ENCODE measurements around the gene CD7. TPM values are rescaled to one million over a fixed set of nuclear protein-coding genes. Genes with fewer than 3 reads are reported as not detected.

The CD7 gene
- total RNA-seq, 1 donor from 2014 or later, result 5.2 TPM

DNA sequence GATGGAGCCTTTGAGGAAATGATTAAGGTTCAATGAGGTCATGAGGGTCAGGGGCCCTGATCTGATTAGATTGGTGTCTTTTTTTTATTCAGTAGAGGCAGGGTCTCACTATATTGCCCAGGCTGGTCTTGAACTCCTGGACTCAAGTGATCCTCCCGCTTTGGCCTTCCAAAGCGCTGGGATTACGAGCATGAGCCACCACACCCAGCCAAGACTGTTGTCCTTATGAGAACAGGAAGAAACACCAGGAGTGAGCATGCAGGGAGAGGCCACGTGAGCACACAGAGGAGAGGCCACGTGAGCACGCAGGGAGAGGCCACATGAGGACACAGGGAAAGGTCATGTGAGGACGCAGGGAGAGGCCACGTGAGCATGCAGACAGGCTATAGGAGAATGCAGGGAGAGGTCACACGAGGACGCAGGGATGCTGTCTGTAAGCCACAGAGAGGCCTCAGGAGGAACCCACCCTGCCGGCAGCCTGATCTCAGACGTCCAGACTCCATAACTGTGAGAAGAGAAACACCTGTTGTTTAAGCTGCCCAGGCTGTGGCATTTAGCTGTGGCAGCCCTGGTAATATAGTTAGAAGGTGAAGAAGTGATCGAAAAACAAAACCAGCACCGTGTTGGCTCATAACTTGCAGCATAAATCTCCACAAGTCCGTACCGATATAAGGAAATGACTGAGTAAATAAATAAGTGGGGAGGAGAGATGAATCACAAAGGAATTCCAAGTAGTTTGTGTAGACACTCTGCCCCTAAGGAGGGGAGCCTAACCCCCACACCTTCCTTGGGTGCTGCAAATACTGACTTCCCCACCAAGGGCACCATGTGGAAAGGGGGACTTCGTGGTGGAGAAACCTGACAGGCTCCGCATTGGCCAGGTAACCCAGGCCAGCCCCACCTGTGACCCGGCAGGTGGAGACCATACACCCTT is 29.3 kb downstream of the CD7 start:
- intact Hi-C loops (cut with DNase I), result no loop called here
- H3K4me1 ChIP-seq, result peaks cover 58% of the 10 kb centered on the region

DNA sequence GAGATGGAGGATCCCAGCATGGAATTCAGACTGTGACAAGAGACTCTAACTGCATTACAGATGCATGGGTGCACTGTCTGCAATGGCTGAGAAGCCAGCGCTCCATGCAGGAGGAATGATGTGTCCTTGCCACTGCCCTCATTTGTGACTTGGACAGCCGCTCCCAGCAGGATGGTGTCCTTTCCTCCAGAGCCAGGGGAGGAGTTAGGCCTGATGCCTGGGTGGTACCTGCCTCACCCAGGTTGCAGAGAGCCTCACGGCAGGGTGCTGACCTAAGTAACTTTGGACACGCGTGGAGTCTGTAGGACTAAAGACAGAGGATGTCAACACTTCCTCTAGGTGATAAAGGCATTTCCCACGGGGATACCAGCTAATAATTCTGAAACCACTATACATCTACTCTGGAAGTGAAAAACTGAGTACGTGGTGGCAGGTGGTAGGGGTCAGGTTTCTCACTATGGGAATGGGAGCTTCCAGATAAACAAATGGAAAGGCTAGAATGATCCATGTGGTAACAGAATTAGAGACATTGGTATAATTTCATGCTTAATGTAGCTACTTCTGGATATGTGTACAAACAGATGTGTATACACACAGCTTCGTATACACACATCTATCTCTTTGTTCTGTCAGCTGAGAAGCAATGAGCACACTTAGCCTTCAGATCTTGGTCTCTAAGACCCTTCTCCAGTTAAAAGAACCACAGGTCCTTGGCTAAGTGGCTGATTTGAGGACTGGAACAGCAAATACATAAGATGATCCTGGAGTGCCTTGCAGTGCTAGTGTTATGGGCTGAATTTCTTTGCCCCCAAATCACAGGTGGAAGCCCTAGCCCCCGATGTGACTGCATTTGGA is 30.2 kb downstream of the CD7 start:
- Histone ChIP-seq H3K4me1 (peaks cover 66% of the 10 kb centered on the region), H3K27me3 (no peaks in the 10 kb centered on the region), H3K9me3 (no peaks in the 10 kb centered on the region), H3K36me3 (no peaks in the 10 kb centered on the region), H3K27ac (peak overlapping the region; percentile 75), H3K4me3 (no peak overlapping the region)
- TF ChIP-seq POLR2AphosphoS5 (IDR thresholded peaks at IDR 0.05; ENCODE audit: insufficient read depth in 1 of 2, low read depth in 1 of 2) (no peak), POLR2A (IDR thresholded peaks at IDR 0.05) (no peak)
- TF ChIP-seq, protein P1, sequence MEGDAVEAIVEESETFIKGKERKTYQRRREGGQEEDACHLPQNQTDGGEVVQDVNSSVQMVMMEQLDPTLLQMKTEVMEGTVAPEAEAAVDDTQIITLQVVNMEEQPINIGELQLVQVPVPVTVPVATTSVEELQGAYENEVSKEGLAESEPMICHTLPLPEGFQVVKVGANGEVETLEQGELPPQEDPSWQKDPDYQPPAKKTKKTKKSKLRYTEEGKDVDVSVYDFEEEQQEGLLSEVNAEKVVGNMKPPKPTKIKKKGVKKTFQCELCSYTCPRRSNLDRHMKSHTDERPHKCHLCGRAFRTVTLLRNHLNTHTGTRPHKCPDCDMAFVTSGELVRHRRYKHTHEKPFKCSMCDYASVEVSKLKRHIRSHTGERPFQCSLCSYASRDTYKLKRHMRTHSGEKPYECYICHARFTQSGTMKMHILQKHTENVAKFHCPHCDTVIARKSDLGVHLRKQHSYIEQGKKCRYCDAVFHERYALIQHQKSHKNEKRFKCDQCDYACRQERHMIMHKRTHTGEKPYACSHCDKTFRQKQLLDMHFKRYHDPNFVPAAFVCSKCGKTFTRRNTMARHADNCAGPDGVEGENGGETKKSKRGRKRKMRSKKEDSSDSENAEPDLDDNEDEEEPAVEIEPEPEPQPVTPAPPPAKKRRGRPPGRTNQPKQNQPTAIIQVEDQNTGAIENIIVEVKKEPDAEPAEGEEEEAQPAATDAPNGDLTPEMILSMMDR (IDR thresholded peaks at IDR 0.05), result no peak
- intact Hi-C loops (cut with DNase I), result no loop called here
- no peak for DNase-seq (ENCODE audit: extremely low spot score in 2 of 2)

More for the DNA sequence above, 29.3 kb downstream of the CD7 start:
- Histone ChIP-seq H3K36me3 (no peaks in the 10 kb centered on the region), H3K4me3 (no peak overlapping the region), H3K9me3 (no peaks in the 10 kb centered on the region), H3K27me3 (no peaks in the 10 kb centered on the region), H3K27ac (peak overlapping the region; percentile 75)
- DNase-seq (ENCODE audit: extremely low spot score in 2 of 2), result no peak
- TF ChIP-seq, protein P1 (IDR thresholded peaks at IDR 0.05), result no peak
- TF ChIP-seq POLR2AphosphoS5 (IDR thresholded peaks at IDR 0.05; ENCODE audit: insufficient read depth in 1 of 2, low read depth in 1 of 2), result peak; percentile 52 to 76

DNA sequence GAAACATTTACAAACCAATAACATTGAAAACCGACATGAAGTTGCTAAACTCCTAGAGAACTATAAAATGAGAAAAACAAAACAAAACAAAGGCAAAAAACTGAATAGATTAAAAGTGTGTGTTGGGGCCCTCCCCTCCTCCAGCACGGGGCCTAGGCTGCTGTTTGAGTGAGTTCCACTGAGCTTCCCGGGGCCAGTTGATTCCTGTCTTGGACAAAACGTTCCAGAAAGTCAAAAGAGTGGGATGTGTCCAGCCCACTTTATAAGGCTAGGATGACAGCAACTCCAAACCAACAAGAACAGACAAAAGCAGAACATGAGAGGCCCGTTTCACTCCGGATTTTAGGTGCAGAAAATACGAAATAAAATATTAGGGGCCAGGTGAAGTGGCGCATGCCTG is 32.3 kb downstream of the CD7 start:
- no peak for DNase-seq (ENCODE audit: extremely low spot score in 2 of 2)
- Histone ChIP-seq H3K27me3 (no peaks in the 10 kb centered on the region), H3K27ac (peak overlapping the region; percentile 75), H3K4me1 (peaks cover 64% of the 10 kb centered on the region), H3K9me3 (no peaks in the 10 kb centered on the region), H3K36me3 (no peaks in the 10 kb centered on the region), H3K4me3 (no peak overlapping the region)
- no peak for TF ChIP-seq POLR2A (IDR thresholded peaks at IDR 0.05)
- TF ChIP-seq POLR2AphosphoS5 (IDR thresholded peaks at IDR 0.05; ENCODE audit: insufficient read depth in 1 of 2, low read depth in 1 of 2), result peak in 1 of 2 donors; percentile 70
- intact Hi-C loops (cut with DNase I), result no loop called here

DNA sequence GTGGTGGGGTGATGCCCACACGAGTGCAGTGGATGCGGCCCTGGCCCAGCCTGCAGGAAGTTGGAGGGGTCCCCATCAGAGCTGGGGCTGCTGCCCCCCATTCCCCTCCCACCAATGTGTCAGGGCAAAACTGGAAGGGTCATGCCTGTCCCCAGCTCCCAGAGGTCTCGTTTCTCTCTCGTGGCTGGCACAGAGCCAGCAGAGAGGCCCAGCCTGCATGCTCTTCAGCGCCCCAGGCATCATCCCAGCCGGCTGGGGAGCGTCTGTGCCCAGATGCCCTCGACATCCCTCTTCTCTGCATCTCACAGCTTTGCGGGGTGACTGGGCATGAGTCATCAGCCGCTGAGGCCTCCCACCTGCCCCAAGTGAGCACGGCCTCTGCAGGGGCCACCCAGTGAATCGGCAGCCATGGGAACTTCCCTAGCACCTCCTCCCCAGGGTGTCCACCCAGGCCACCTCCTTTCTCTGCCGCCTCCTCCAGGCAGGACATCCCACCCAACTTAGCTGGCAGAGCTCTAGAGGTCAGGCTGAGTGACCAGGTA is 34.1 kb downstream of the CD7 start:
- Histone ChIP-seq H3K9me3 (no peaks in the 10 kb centered on the region), H3K4me3 (no peak overlapping the region), H3K27me3 (no peaks in the 10 kb centered on the region), H3K27ac (peak overlapping the region; percentile 75), H3K4me1 (peaks cover 57% of the 10 kb centered on the region), H3K36me3 (no peaks in the 10 kb centered on the region)
- no peak for DNase-seq (ENCODE audit: extremely low spot score in 2 of 2)
- TF ChIP-seq, protein P1 (IDR thresholded peaks at IDR 0.05), result no peak
- TF ChIP-seq POLR2A (IDR thresholded peaks at IDR 0.05) (no peak), POLR2AphosphoS5 (IDR thresholded peaks at IDR 0.05; ENCODE audit: insufficient read depth in 1 of 2, low read depth in 1 of 2) (peak in 1 of 2 donors; percentile 28)
- intact Hi-C loops (cut with DNase I), result no loop called here

Data from vagina (tissue), 2 donors.